GM12878 (cell line): ENCODE results near the gene CNOT11. TPM values are rescaled to one million over a fixed set of nuclear protein-coding genes. Genes with fewer than 3 reads are reported as not detected.
A peak's percentile ranks its signal among the peaks of the same experiment; 100 is the strongest.

ENCODE experiments used
- ATF7 ChIP-seq: fragments of 450-650 bp; IDR thresholded peaks from 2 replicates; pipeline ENCODE4 v1.6.1; 2016; ENCODE audit warnings: low read depth, mild to moderate bottlenecking
- CREB1 ChIP-seq: IDR thresholded peaks from 2 replicates; pipeline ENCODE4 v1.6.1; 2012; ENCODE audit warnings: low read depth, mild to moderate bottlenecking, inconsistent platforms
- CUX1 ChIP-seq: IDR thresholded peaks from 2 replicates; pipeline ENCODE4 v1.6.1; 2012; ENCODE audit warnings: improper control_type of control experiment, low read depth, low read length; ENCODE audit not compliant: insufficient replicate concordance
- ETV6 ChIP-seq, 2 experiments: fragments of 450-650 bp in 1 of 2; IDR thresholded peaks in 1 of 2; conservative IDR thresholded peaks in 1 of 2; 2 replicates each; pipeline ENCODE4 v1.6.1; 2014; ENCODE audit warnings: antibody characterized with exemption in 1 of 2, borderline replicate concordance in 1 of 2, low read depth in 1 of 2, mild to moderate bottlenecking in 1 of 2, moderate library complexity in 1 of 2
- GATAD2B ChIP-seq: fragments of 450-650 bp; conservative IDR thresholded peaks from 2 replicates; pipeline ENCODE4 v1.6.1; 2017; ENCODE audit warnings: low read depth, mild to moderate bottlenecking, moderate library complexity
- MAX ChIP-seq: IDR thresholded peaks from 2 replicates; pipeline ENCODE4 v1.6.1; 2012; ENCODE audit warnings: low read depth, low read length, improper control_type of control experiment
- NFYB ChIP-seq: IDR thresholded peaks from 2 replicates; pipeline ENCODE4 v1.6.1; 2011; ENCODE audit warnings: low read depth, mild to moderate bottlenecking, low read length, improper control_type of control experiment, moderate library complexity; ENCODE audit not compliant: insufficient read depth
- PAX8 ChIP-seq: fragments of 450-650 bp; IDR thresholded peaks from 2 replicates; pipeline ENCODE4 v1.6.1; 2017; ENCODE audit warnings: mild to moderate bottlenecking, moderate library complexity
- POLR2AphosphoS5 ChIP-seq: IDR thresholded peaks from 2 replicates; pipeline ENCODE4 v1.6.1; 2011; ENCODE audit warnings: mild to moderate bottlenecking, low read length, inconsistent platforms
- RBBP5 ChIP-seq: fragments of 200-600 bp; sonication (generic); conservative IDR thresholded peaks from 2 replicates; pipeline ENCODE4 v1.6.1; 2016
- SMARCA5 ChIP-seq: fragments of 450-650 bp; IDR thresholded peaks from 2 replicates; pipeline ENCODE4 v1.6.1; 2017; ENCODE audit warnings: mild to moderate bottlenecking
- SRF ChIP-seq, 2 experiments: IDR thresholded peaks; 2 replicates each; pipeline ENCODE4 v1.6.1; 2011; ENCODE audit warnings: low read depth in 2 of 2, low read length in 2 of 2, mild to moderate bottlenecking in 1 of 2, moderate library complexity in 1 of 2
- TCF12 ChIP-seq: IDR thresholded peaks from 2 replicates; pipeline ENCODE4 v1.6.1; 2011; ENCODE audit warnings: low read depth, mild to moderate bottlenecking, low read length
- ZNF687 ChIP-seq: fragments of 450-650 bp; IDR thresholded peaks from 2 replicates; pipeline ENCODE4 v1.6.1; 2017; ENCODE audit warnings: mild to moderate bottlenecking, moderate library complexity
- ZZZ3 ChIP-seq: IDR thresholded peaks from 2 replicates; pipeline ENCODE4 v1.6.1; 2011; ENCODE audit warnings: low read depth; ENCODE audit not compliant: control insufficient read depth, insufficient read length
- polyA plus RNA-seq, 11 experiments: library from polyadenylated mRNA; depleted of rRNA in 4 of 11; unstranded in 6 of 11; stranded (reverse) in 5 of 11; fragments of >200 nt; fragmentation: Nextera tagmentation in 4 of 11; fragmentation: Illumina TruSeq in 1 of 11; extraction: Ambion mirVana in 4 of 11; extraction: Trizol in 1 of 11; gene quantifications; 1 replicate in 1 of 11; 2 replicates in 10 of 11; pipeline versions ENCODE4 v1.2.1 to v1.2.3, GENCODE V29; 2011 to 2016; ENCODE audit warnings: inconsistent platforms in 2 of 11, missing spikeins in 2 of 11, low read depth in 1 of 11
- total RNA-seq, 4 experiments: library from RNA; depleted of rRNA in 3 of 4; stranded (reverse); fragments of >200 nt in 3 of 4; fragmentation: Illumina TruSeq in 1 of 4; extraction: Trizol in 1 of 4; gene quantifications; 2 replicates each; pipeline versions ENCODE4 v1.2.1 to v1.2.3, GENCODE V29; 2013 to 2021
- TF ChIP-seq, protein P1 (sequence below): fragments of 450-650 bp; IDR thresholded peaks from 2 replicates; pipeline ENCODE4 v1.6.1; 2017; ENCODE audit warnings: mild to moderate bottlenecking
- TF ChIP-seq, protein P2 (sequence below): IDR thresholded peaks from 2 replicates; pipeline ENCODE4 v1.6.1; 2012; ENCODE audit warnings: low read depth, low read length, improper control_type of control experiment

The CNOT11 gene
- total and polyA plus RNA-seq, 10 of the 15 experiments (the other 5 are each of a cell fraction or from before 2014, with no cell fraction given), result 10.8 to 111 (median 50.5) TPM

GRCh38 chr2:101253013-101253702, 472 bp downstream of the CNOT11 start (continued):
- TF ChIP-seq CUX1 (no peak), CREB1 (no peak), ZNF687 (0 out of 2 replicates have a peak, but pooled peaks have one; percentile 56), ETV6 (conservative IDR thresholded peaks at IDR 0.05 in 1 of 2, IDR thresholded peaks at IDR 0.05 in 1 of 2; ENCODE audit: borderline replicate concordance in 1 of 2, low read depth in 1 of 2) (no peak), RBBP5 (no peak), NFYB (no peak), TCF12 (no peak), ATF7 (no peak), PAX8 (no peak), POLR2AphosphoS5 (peak; percentile 63; the same call in 1 of the 2 replicates), SRF (IDR thresholded peaks at IDR 0.05; ENCODE audit: low read depth in 2 of 2, low read length in 2 of 2) (no peak), MAX (no peak), SMARCA5 (0 out of 2 replicates have a peak, but pooled peaks have one; percentile 58), ZZZ3 (no peak), GATAD2B (peak; percentile 94)
- TF ChIP-seq, protein P1, sequence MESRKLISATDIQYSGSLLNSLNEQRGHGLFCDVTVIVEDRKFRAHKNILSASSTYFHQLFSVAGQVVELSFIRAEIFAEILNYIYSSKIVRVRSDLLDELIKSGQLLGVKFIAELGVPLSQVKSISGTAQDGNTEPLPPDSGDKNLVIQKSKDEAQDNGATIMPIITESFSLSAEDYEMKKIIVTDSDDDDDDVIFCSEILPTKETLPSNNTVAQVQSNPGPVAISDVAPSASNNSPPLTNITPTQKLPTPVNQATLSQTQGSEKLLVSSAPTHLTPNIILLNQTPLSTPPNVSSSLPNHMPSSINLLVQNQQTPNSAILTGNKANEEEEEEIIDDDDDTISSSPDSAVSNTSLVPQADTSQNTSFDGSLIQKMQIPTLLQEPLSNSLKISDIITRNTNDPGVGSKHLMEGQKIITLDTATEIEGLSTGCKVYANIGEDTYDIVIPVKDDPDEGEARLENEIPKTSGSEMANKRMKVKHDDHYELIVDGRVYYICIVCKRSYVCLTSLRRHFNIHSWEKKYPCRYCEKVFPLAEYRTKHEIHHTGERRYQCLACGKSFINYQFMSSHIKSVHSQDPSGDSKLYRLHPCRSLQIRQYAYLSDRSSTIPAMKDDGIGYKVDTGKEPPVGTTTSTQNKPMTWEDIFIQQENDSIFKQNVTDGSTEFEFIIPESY, result no peak
- TF ChIP-seq, protein P2, sequence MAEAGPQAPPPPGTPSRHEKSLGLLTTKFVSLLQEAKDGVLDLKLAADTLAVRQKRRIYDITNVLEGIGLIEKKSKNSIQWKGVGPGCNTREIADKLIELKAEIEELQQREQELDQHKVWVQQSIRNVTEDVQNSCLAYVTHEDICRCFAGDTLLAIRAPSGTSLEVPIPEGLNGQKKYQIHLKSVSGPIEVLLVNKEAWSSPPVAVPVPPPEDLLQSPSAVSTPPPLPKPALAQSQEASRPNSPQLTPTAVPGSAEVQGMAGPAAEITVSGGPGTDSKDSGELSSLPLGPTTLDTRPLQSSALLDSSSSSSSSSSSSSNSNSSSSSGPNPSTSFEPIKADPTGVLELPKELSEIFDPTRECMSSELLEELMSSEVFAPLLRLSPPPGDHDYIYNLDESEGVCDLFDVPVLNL, result no peak
